ENCODE data around the gene HAO1.
A peak's percentile ranks its signal among the peaks of the same experiment; 100 is the strongest.

GRCh38 chr20:7859356-7859802 is 80.9 kb downstream of the HAO1 start:
- TF ChIP-seq CTCF (IDR thresholded peaks at IDR 0.05; ENCODE audit: extremely low read depth in 1 of 2, insufficient read depth in 1 of 2, low read depth in 1 of 2, low read length in 2 of 2) (peak; percentile 55 to 63), POLR2AphosphoS5 (IDR thresholded peaks at IDR 0.05; ENCODE audit: insufficient read depth, low read depth, low read length) (no peak)

All from endothelial cell of umbilical vein (primary cell).